Measurements from ENCODE around the gene AKAP10.
"Not testable (repeated sequence)": the region's sequence is repeated elsewhere in the genome, so short reads cannot be mapped to it uniquely, and the experiment has no call there.

Gene AKAP10

GRCh38 chr17:19897903-19898302 lies 79.7 kb downstream of the AKAP10 start:
- no peak for TF ChIP-seq CTCF (conservative IDR thresholded peaks at IDR 0.05; ENCODE audit: low read depth, low read length)
- DNase-seq (ENCODE audit: low read depth): peak; percentile 41
- no peak overlapping the region for H3K4me3 ChIP-seq (ENCODE audit: low read length)

GRCh38 chr17:19897090-19897837 lies 80.4 kb downstream of the AKAP10 start:
- no peak for DNase-seq (ENCODE audit: low read depth)
- no peak for TF ChIP-seq CTCF (conservative IDR thresholded peaks at IDR 0.05; ENCODE audit: low read depth, low read length)
- H3K4me3 ChIP-seq (ENCODE audit: low read length): no peak overlapping the region

- H3K4me3 ChIP-seq (ENCODE audit: low read length): no peak overlapping the region
- no peak for TF ChIP-seq CTCF (conservative IDR thresholded peaks at IDR 0.05; ENCODE audit: low read depth, low read length)
- no peak for DNase-seq (ENCODE audit: low read depth)
Measured at GRCh38 chr17:19896679-19897078, 80.9 kb downstream of the AKAP10 start.

- DNase-seq (ENCODE audit: low read depth); H3K4me3 ChIP-seq (ENCODE audit: low read length): not testable (repeated sequence)
Measured at GRCh38 chr17:19890554-19890953, 87.1 kb downstream of the AKAP10 start.

GRCh38 chr17:19890001-19890400 lies 87.6 kb downstream of the AKAP10 start:
- not testable (repeated sequence) for H3K4me3 ChIP-seq (ENCODE audit: low read length); DNase-seq (ENCODE audit: low read depth)

GRCh38 chr17:19886116-19886515 lies 91.5 kb downstream of the AKAP10 start:
- no peak overlapping the region for H3K4me3 ChIP-seq (ENCODE audit: low read length)
- no peak for TF ChIP-seq CTCF (conservative IDR thresholded peaks at IDR 0.05; ENCODE audit: low read depth, low read length)
- no peak for DNase-seq (ENCODE audit: low read depth)

GRCh38 chr17:19883537-19884215 lies 94.0 kb downstream of the AKAP10 start:
- no peak for DNase-seq (ENCODE audit: low read depth)
- no peak for TF ChIP-seq CTCF (conservative IDR thresholded peaks at IDR 0.05; ENCODE audit: low read depth, low read length)
- no peak overlapping the region for H3K4me3 ChIP-seq (ENCODE audit: low read length)

GRCh38 chr17:19880393-19880792 lies 97.2 kb downstream of the AKAP10 start:
- TF ChIP-seq CTCF (conservative IDR thresholded peaks at IDR 0.05; ENCODE audit: low read depth, low read length): no peak
- DNase-seq (ENCODE audit: low read depth): no peak
- H3K4me3 ChIP-seq (ENCODE audit: low read length): no peak overlapping the region

Data from retinal pigment epithelial cell (primary cell).